HepG2 (cell line): Measurements from ENCODE around the gene MT4. TPM values are rescaled to one million over a fixed set of nuclear protein-coding genes. Genes with fewer than 3 reads are reported as not detected.
A peak's percentile ranks its signal among the peaks of the same experiment; 100 is the strongest.

Experiments used
- ARNT2 ChIP-seq: sonication (generic); formaldehyde crosslinking; IDR thresholded peaks from 2 replicates; pipeline ENCODE4 v1.8.0; 2022; ENCODE audit warnings: mild to moderate bottlenecking, low read depth, missing genetic modification reagents, moderate library complexity
- FOXO1 ChIP-seq: sonication (generic); formaldehyde crosslinking; IDR thresholded peaks from 2 replicates; pipeline ENCODE4 v1.4.0; 2020; ENCODE audit warnings: missing genetic modification reagents
- HOXA9 ChIP-seq: sonication (generic); formaldehyde crosslinking; IDR thresholded peaks from 2 replicates; pipeline ENCODE4 v1.8.1; 2022; ENCODE audit warnings: missing genetic modification reagents, mild to moderate bottlenecking, moderate library complexity, borderline replicate concordance
- IRX3 ChIP-seq: sonication (generic); formaldehyde crosslinking; IDR thresholded peaks from 2 replicates; pipeline ENCODE4 v1.8.1; 2023; ENCODE audit warnings: mild to moderate bottlenecking, low read depth, missing genetic modification reagents, borderline replicate concordance
- NR2F6 ChIP-seq, 2 experiments: IDR thresholded peaks; 2 replicates each; pipeline ENCODE4 v1.6.1; 2016; ENCODE audit warnings: antibody characterized with exemption in 1 of 2, mild to moderate bottlenecking in 1 of 2
- PLRG1 ChIP-seq: fragments of 450-650 bp; conservative IDR thresholded peaks from 2 replicates; pipeline ENCODE4 v1.6.1; 2016
- SRSF9 ChIP-seq: fragments of 200-400 bp; formaldehyde crosslinking; IDR thresholded peaks from 2 replicates; pipeline ENCODE4 v1.6.1; 2018; ENCODE audit warnings: borderline replicate concordance, mild to moderate bottlenecking, low read depth, low read length; ENCODE audit not compliant: insufficient read depth, poor library complexity, severe bottlenecking
- TBX2 ChIP-seq: sonication (generic); formaldehyde crosslinking; IDR thresholded peaks from 2 replicates; pipeline ENCODE4 v1.5.0; 2020; ENCODE audit warnings: missing genetic modification reagents, mild to moderate bottlenecking, borderline replicate concordance
- YEATS4 ChIP-seq: sonication (generic); formaldehyde crosslinking; IDR thresholded peaks from 2 replicates; pipeline ENCODE4 v1.4.0; 2020; ENCODE audit warnings: missing genetic modification reagents, borderline replicate concordance
- ZNF136 ChIP-seq: sonication (generic); formaldehyde crosslinking; IDR thresholded peaks from 2 replicates; pipeline ENCODE4 v1.8.1; 2022; ENCODE audit warnings: low read depth, mild to moderate bottlenecking, moderate library complexity, missing genetic modification reagents
- ZNF263 ChIP-seq: sonication (generic); formaldehyde crosslinking; IDR thresholded peaks from 2 replicates; pipeline ENCODE4 v1.4.0; 2020; ENCODE audit warnings: missing genetic modification reagents
- ZNF44 ChIP-seq: sonication (generic); formaldehyde crosslinking; IDR thresholded peaks from 2 replicates; pipeline ENCODE4 v1.5.1; 2020; ENCODE audit warnings: mild to moderate bottlenecking, missing genetic modification reagents
- ZNF564 ChIP-seq: sonication (generic); formaldehyde crosslinking; IDR thresholded peaks from 2 replicates; pipeline ENCODE4 v1.8.1; 2023; ENCODE audit warnings: mild to moderate bottlenecking, missing genetic modification reagents
- ZNF747 ChIP-seq: sonication (generic); formaldehyde crosslinking; IDR thresholded peaks from 2 replicates; pipeline ENCODE4 v1.8.1; 2023; ENCODE audit warnings: missing genetic modification reagents, mild to moderate bottlenecking, borderline replicate concordance
- ZNF800 ChIP-seq: sonication (generic); formaldehyde crosslinking; IDR thresholded peaks from 2 replicates; pipeline ENCODE4 v1.4.0; 2020; ENCODE audit warnings: missing genetic modification reagents
- ZNF879 ChIP-seq: sonication (generic); formaldehyde crosslinking; IDR thresholded peaks from 2 replicates; pipeline ENCODE4 v1.8.1; 2023; ENCODE audit warnings: missing genetic modification reagents
- ZSCAN22 ChIP-seq: sonication (generic); formaldehyde crosslinking; IDR thresholded peaks from 2 replicates; pipeline ENCODE4 v1.4.0; 2020; ENCODE audit warnings: mild to moderate bottlenecking, missing genetic modification reagents
- polyA plus RNA-seq, 8 experiments: library from polyadenylated mRNA; depleted of rRNA in 3 of 8; stranded (reverse) in 7 of 8; unstranded in 1 of 8; fragments of >200 nt; fragmentation: Illumina TruSeq in 4 of 8; extraction: Trizol in 4 of 8; gene quantifications; 2 replicates each; pipeline versions ENCODE4 v1.2.1 to v1.2.3, GENCODE V29; 2011 to 2016; ENCODE audit warnings: low read depth in 4 of 8, missing spikeins in 1 of 8, mixed read lengths in 1 of 8; ENCODE audit not compliant: insufficient read depth in 1 of 8
- total RNA-seq, 5 experiments: library from RNA; depleted of rRNA; stranded (reverse); fragments of >200 nt; fragmentation: Illumina TruSeq; extraction: Trizol; gene quantifications; 2 replicates each; pipeline ENCODE4 v1.2.3, GENCODE V29; 2016; ENCODE audit warnings: low read depth in 1 of 5
- TF ChIP-seq, protein P1 (sequence below): sonication (generic); formaldehyde crosslinking; IDR thresholded peaks from 2 replicates; pipeline ENCODE4 v1.9.0; 2021; ENCODE audit warnings: missing genetic modification reagents, borderline replicate concordance
- TF ChIP-seq, protein P2 (sequence below): sonication (generic); formaldehyde crosslinking; IDR thresholded peaks from 2 replicates; pipeline ENCODE4 v1.4.0; 2020; ENCODE audit warnings: missing genetic modification reagents, low read depth, mild to moderate bottlenecking, borderline replicate concordance
- TF ChIP-seq, protein P3 (sequence below): sonication (generic); formaldehyde crosslinking; IDR thresholded peaks from 2 replicates; pipeline ENCODE4 v1.4.0; 2020; ENCODE audit warnings: low read depth, mild to moderate bottlenecking, missing genetic modification reagents

MT4 gene
- total and polyA plus RNA-seq, 2 of the 13 experiments (the other 11 are each of a cell fraction or from before 2014, with no cell fraction given): not detected

DNA sequence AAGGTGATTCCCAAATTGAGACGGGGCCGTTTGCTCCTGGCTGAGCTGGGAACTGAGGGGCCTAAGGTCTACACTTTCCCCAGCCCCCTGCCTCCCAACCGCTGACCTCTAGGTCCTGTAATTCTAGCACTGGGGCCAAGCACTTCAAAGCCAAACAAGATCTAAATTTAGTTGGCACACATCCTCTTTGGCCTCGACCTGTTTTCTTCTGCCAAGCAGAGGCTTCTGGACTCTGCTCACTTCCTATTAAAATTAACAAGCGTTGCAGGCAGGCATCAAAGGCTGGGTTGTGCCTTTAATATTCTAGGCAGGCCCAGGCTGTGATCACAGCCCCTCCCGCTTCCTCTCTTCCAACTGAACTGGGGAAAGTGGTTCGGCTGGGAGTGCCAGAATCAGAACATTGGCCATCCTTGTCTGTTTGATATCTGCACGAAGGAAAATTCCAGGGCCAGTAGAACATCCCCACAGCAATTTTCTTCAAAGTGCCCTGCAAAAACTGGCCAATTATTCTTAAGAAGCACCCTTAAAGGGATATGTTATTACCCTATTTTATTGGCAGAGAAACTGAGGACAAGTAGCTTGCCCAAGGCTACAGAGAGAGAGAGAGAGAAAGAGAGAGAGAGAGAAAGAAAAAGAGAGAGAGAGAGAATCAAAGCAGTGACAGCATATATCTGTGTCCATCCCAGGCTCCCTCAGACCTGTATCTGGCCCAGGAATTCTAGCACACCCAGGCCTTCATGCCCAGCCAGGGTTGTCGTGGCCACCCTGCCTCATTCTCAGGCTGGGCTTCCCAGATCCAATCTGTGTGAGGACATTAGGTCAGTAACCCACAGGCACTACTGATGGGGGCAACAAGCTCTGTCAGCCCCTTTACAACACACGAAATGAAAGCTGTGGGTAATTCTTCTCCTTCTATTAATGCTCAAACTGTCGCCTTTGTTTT is 12.8 kb upstream of the MT4 start (continued):
- TF ChIP-seq, protein P1, sequence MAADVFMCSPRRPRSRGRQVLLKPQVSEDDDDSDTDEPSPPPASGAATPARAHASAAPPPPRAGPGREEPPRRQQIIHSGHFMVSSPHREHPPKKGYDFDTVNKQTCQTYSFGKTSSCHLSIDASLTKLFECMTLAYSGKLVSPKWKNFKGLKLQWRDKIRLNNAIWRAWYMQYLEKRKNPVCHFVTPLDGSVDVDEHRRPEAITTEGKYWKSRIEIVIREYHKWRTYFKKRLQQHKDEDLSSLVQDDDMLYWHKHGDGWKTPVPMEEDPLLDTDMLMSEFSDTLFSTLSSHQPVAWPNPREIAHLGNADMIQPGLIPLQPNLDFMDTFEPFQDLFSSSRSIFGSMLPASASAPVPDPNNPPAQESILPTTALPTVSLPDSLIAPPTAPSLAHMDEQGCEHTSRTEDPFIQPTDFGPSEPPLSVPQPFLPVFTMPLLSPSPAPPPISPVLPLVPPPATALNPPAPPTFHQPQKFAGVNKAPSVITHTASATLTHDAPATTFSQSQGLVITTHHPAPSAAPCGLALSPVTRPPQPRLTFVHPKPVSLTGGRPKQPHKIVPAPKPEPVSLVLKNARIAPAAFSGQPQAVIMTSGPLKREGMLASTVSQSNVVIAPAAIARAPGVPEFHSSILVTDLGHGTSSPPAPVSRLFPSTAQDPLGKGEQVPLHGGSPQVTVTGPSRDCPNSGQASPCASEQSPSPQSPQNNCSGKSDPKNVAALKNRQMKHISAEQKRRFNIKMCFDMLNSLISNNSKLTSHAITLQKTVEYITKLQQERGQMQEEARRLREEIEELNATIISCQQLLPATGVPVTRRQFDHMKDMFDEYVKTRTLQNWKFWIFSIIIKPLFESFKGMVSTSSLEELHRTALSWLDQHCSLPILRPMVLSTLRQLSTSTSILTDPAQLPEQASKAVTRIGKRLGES: no peak
- peak; percentile 95 for TF ChIP-seq NR2F6 (IDR thresholded peaks at IDR 0.05)
- TF ChIP-seq NR2F6 (CRISPR knock-in tag; IDR thresholded peaks at IDR 0.05): peak; percentile 98
- no peak for TF ChIP-seq ZNF564 (CRISPR knock-in tag)
- TF ChIP-seq, protein P2, sequence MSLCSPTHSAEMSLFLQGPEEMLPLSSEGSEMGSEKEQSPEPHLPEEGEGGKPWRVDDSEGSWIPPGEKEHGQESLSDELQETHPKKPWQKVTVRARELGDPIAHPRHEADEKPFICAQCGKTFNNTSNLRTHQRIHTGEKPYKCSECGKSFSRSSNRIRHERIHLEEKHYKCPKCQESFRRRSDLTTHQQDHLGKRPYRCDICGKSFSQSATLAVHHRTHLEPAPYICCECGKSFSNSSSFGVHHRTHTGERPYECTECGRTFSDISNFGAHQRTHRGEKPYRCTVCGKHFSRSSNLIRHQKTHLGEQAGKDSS (CRISPR knock-in tag): no peak
- peak; percentile 95 for TF ChIP-seq TBX2 (CRISPR knock-in tag)
- TF ChIP-seq YEATS4 (CRISPR knock-in tag): peak; percentile 54; the same call in 1 of the 2 replicates
- TF ChIP-seq FOXO1 (CRISPR knock-in tag): peak; percentile 88; the same call in 1 of the 2 replicates
- TF ChIP-seq, protein P3, sequence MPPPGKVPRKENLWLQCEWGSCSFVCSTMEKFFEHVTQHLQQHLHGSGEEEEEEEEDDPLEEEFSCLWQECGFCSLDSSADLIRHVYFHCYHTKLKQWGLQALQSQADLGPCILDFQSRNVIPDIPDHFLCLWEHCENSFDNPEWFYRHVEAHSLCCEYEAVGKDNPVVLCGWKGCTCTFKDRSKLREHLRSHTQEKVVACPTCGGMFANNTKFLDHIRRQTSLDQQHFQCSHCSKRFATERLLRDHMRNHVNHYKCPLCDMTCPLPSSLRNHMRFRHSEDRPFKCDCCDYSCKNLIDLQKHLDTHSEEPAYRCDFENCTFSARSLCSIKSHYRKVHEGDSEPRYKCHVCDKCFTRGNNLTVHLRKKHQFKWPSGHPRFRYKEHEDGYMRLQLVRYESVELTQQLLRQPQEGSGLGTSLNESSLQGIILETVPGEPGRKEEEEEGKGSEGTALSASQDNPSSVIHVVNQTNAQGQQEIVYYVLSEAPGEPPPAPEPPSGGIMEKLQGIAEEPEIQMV (CRISPR knock-in tag): 0 out of 2 replicates have a peak, but pooled peaks have one; percentile 29
- no peak for TF ChIP-seq ZNF44 (CRISPR knock-in tag)
- no peak for TF ChIP-seq ZNF136
- 0 out of 2 replicates have a peak, but pooled peaks have one; percentile 29 for TF ChIP-seq ZNF800
- no peak for TF ChIP-seq SRSF9
- no peak for TF ChIP-seq PLRG1
- TF ChIP-seq ZSCAN22 (CRISPR knock-in tag): no peak
- TF ChIP-seq ZNF263 (CRISPR knock-in tag): 0 out of 2 replicates have a peak, but pooled peaks have one; percentile 30
- no peak for TF ChIP-seq HOXA9 (CRISPR knock-in tag)
- TF ChIP-seq ZNF879: no peak
- 0 out of 2 replicates have a peak, but pooled peaks have one; percentile 48 for TF ChIP-seq IRX3
- TF ChIP-seq ZNF747: peak; percentile 57; the same call in 1 of the 2 replicates
- no peak; the same call in 1 of the 2 replicates for TF ChIP-seq ARNT2 (CRISPR knock-in tag)
